GM21515 (cell line): Measurements from ENCODE around the gene HIC1.

ENCODE experiments used
- ATAC-seq: cut with Tn5 transposase; IDR thresholded peaks from one replicate; pipeline ENCODE4 v1.9.1; 2021; ENCODE audit not compliant: unreplicated experiment

The HIC1 gene

GRCh38 chr17:2094891-2095535, 40.1 kb downstream of the HIC1 start:
- no peak for ATAC-seq

GRCh38 chr17:2095536-2095910, 40.6 kb downstream of the HIC1 start:
- ATAC-seq, result no peak

GRCh38 chr17:2101448-2102257, 46.8 kb downstream of the HIC1 start:
- ATAC-seq, result no peak

GRCh38 chr17:2102931-2103809, 48.3 kb downstream of the HIC1 start:
- ATAC-seq, result no peak

- ATAC-seq, result no peak
Measured at GRCh38 chr17:2105663-2106062, 50.8 kb downstream of the HIC1 start.

GRCh38 chr17:2106308-2106955, 51.5 kb downstream of the HIC1 start:
- no peak for ATAC-seq

- ATAC-seq, result no peak
Measured at GRCh38 chr17:2107050-2107449, 52.1 kb downstream of the HIC1 start.

GRCh38 chr17:2107506-2107905, 52.6 kb downstream of the HIC1 start:
- no peak for ATAC-seq

- no peak for ATAC-seq
Measured at GRCh38 chr17:2108170-2108569, 53.3 kb downstream of the HIC1 start.

- no peak for ATAC-seq
Measured at GRCh38 chr17:2110436-2110835, 55.5 kb downstream of the HIC1 start.

- no peak for ATAC-seq
Measured at GRCh38 chr17:2111691-2112090, 56.8 kb downstream of the HIC1 start.
